CD4-positive, CD25-positive, alpha-beta regulatory T cell (primary cell): ENCODE results near the gene TAF8. TPM values are rescaled to one million over a fixed set of nuclear protein-coding genes. Genes with fewer than 3 reads are reported as not detected.

Experiments
- ATAC-seq, 2 donors: fragments of 150-1000 bp; cut with Tn5 transposase; one replicate each; pipeline ENCODE4 v1.10.0; 2021; ENCODE audit warnings: low read depth in 2 of 2, moderate number of reproducible peaks in 2 of 2, moderate library complexity in 1 of 2
- DNase-seq, 3 donors: peaks; one replicate each; pipeline versions ENCODE4 v3.0.0 to v3.0.0-alpha.2; 2012 to 2022; ENCODE audit warnings: mixed read lengths in 1 of 3
- H3K27ac ChIP-seq: one replicate; pipeline ENCODE4 v1.7.0; 2013; ENCODE audit warnings: mild to moderate bottlenecking, low read length; ENCODE audit not compliant: insufficient read depth, poor library complexity, severe bottlenecking
- H3K27me3 ChIP-seq: one replicate; pipeline ENCODE4 v1.7.0; 2013; ENCODE audit warnings: low read length; ENCODE audit not compliant: control insufficient read depth, insufficient read depth
- H3K36me3 ChIP-seq: one replicate; pipeline ENCODE4 v1.7.0; 2013; ENCODE audit warnings: mild to moderate bottlenecking, low read length, moderate library complexity; ENCODE audit not compliant: control insufficient read depth, insufficient read depth
- H3K4me1 ChIP-seq: 2 replicates; pipeline ENCODE4 v1.7.0; 2013; ENCODE audit warnings: mild to moderate bottlenecking, low read length; ENCODE audit not compliant: insufficient read depth, control insufficient read depth, poor library complexity, severe bottlenecking
- H3K4me3 ChIP-seq: one replicate; pipeline ENCODE4 v1.7.0; 2013; ENCODE audit warnings: low read depth, mild to moderate bottlenecking, low read length, moderate library complexity
- H3K9me3 ChIP-seq, 2 experiments: 1 replicate in 1 of 2; 2 replicates in 1 of 2; pipeline ENCODE4 v1.7.0; 2013; ENCODE audit warnings: low read length in 2 of 2, mild to moderate bottlenecking in 1 of 2, moderate library complexity in 1 of 2; ENCODE audit not compliant: control insufficient read depth in 2 of 2
- H3K27ac Mint-ChIP-seq, 3 donors: one replicate each; pipeline ENCODE4 v1.8.0; 2020 to 2022; ENCODE audit warnings: mild to moderate bottlenecking in 3 of 3, mixed read lengths in 3 of 3, moderate library complexity in 2 of 3
- H3K27me3 Mint-ChIP-seq: one replicate; pipeline ENCODE4 v1.8.0; 2022; ENCODE audit warnings: mild to moderate bottlenecking, mixed read lengths
- H3K36me3 Mint-ChIP-seq: one replicate; pipeline ENCODE4 v1.8.0; 2020; ENCODE audit warnings: mixed read lengths
- H3K4me1 Mint-ChIP-seq, 4 donors: one replicate each; pipeline ENCODE4 v1.8.0; 2020 to 2022; ENCODE audit warnings: mixed read lengths in 4 of 4, mild to moderate bottlenecking in 1 of 4
- H3K4me3 Mint-ChIP-seq, 4 donors: one replicate each; pipeline ENCODE4 v1.8.0; 2020 to 2022; ENCODE audit warnings: mild to moderate bottlenecking in 4 of 4, mixed read lengths in 4 of 4, moderate library complexity in 3 of 4
- H3K9me3 Mint-ChIP-seq, 7 donors: one replicate each; pipeline ENCODE4 v1.8.0; 2020 to 2022; ENCODE audit warnings: mixed read lengths in 7 of 7, mild to moderate bottlenecking in 3 of 7, moderate library complexity in 2 of 7
- polyA plus RNA-seq, 4 donors: library from polyadenylated mRNA; unstranded; fragments of 300-500 nt; fragmentation: Illumina TruSeq; gene quantifications; one replicate each; pipeline ENCODE4 v1.2.3, GENCODE V29; 2021
- total RNA-seq: library from RNA; stranded (reverse); gene quantifications from one replicate; pipeline ENCODE4 v1.2.3, GENCODE V29; 2022

TAF8 gene
- total and polyA plus RNA-seq, 5 donors from 2014 or later, result 15.9 to 46.7 (median 22.6) TPM

GRCh38 chr6:42125663-42126062, 75.3 kb downstream of the TAF8 start:
- H3K27me3 ChIP-seq, result no peaks in the 10 kb centered on the region
- H3K27ac ChIP-seq, result no peak overlapping the region
- no peaks in the 10 kb centered on the region for H3K4me1 ChIP-seq
- no peaks in the 10 kb centered on the region for H3K36me3 Mint-ChIP-seq
- H3K9me3 ChIP-seq, result no peaks in the 10 kb centered on the region
- peaks cover 0 to 1% (median 0%) of the 10 kb centered on the region in 7 donors for H3K9me3 Mint-ChIP-seq
- DNase-seq (no peak), ATAC-seq (no peak)
- no peaks in the 10 kb centered on the region for H3K36me3 ChIP-seq
- no peak overlapping the region for H3K4me3 Mint-ChIP-seq
- H3K27ac Mint-ChIP-seq, result no peak overlapping the region
- no peak overlapping the region for H3K4me3 ChIP-seq
- no peaks in the 10 kb centered on the region for H3K4me1 Mint-ChIP-seq
- no peaks in the 10 kb centered on the region for H3K27me3 Mint-ChIP-seq

- Mint-ChIP-seq H3K36me3 (no peaks in the 10 kb centered on the region), H3K9me3 (no peaks in the 10 kb centered on the region), H3K27me3 (peaks cover 15% of the 10 kb centered on the region), H3K4me1 (no peaks in the 10 kb centered on the region), H3K4me3 (no peak overlapping the region), H3K27ac (no peak overlapping the region)
- ATAC-seq (no peak), DNase-seq (no peak)
- no peaks in the 10 kb centered on the region for H3K36me3 ChIP-seq
- H3K4me1 ChIP-seq, result no peaks in the 10 kb centered on the region
- no peak overlapping the region for H3K4me3 ChIP-seq
- no peaks in the 10 kb centered on the region for H3K27me3 ChIP-seq
- H3K27ac ChIP-seq, result no peak overlapping the region
- H3K9me3 ChIP-seq, result no peaks in the 10 kb centered on the region
Observed at GRCh38 chr6:42128460-42129359, 78.4 kb downstream of the TAF8 start.

- Mint-ChIP-seq H3K4me3 (no peak overlapping the region), H3K36me3 (no peaks in the 10 kb centered on the region), H3K27me3 (peaks cover 15% of the 10 kb centered on the region), H3K4me1 (no peaks in the 10 kb centered on the region), H3K9me3 (no peaks in the 10 kb centered on the region), H3K27ac (no peak overlapping the region)
- ATAC-seq, result no peak
- H3K4me3 ChIP-seq, result no peak overlapping the region
- H3K27me3 ChIP-seq, result no peaks in the 10 kb centered on the region
- DNase-seq, result no peak
- H3K27ac ChIP-seq, result no peak overlapping the region
- H3K4me1 ChIP-seq, result no peaks in the 10 kb centered on the region
- H3K36me3 ChIP-seq, result no peaks in the 10 kb centered on the region
- H3K9me3 ChIP-seq, result no peaks in the 10 kb centered on the region
Observed at GRCh38 chr6:42129360-42129676, 79.0 kb downstream of the TAF8 start.

- Histone ChIP-seq H3K4me3 (no peak overlapping the region), H3K4me1 (no peaks in the 10 kb centered on the region), H3K36me3 (no peaks in the 10 kb centered on the region), H3K9me3 (no peaks in the 10 kb centered on the region), H3K27ac (no peak overlapping the region), H3K27me3 (no peaks in the 10 kb centered on the region)
- Mint-ChIP-seq H3K27ac (peak overlapping the region in 1 of 3 donors; percentile 68), H3K9me3 (no peaks in the 10 kb centered on the region), H3K27me3 (peaks cover 18% of the 10 kb centered on the region), H3K4me3 (no peak overlapping the region), H3K4me1 (peaks cover 0 to under 1% (median 0%) of the 10 kb centered on the region in 4 donors), H3K36me3 (no peaks in the 10 kb centered on the region)
- DNase-seq (no peak), ATAC-seq (no peak)
Observed at GRCh38 chr6:42131531-42131930, 81.2 kb downstream of the TAF8 start.

- no peak for DNase-seq
- no peaks in the 10 kb centered on the region for H3K27me3 ChIP-seq
- no peaks in the 10 kb centered on the region for H3K4me1 ChIP-seq
Observed at GRCh38 chr6:42133926-42134325, 83.6 kb downstream of the TAF8 start.

GRCh38 chr6:42135161-42135560, 84.8 kb downstream of the TAF8 start:
- Histone ChIP-seq H3K27ac (no peak overlapping the region), H3K4me1 (no peaks in the 10 kb centered on the region), H3K9me3 (no peaks in the 10 kb centered on the region), H3K27me3 (no peaks in the 10 kb centered on the region), H3K36me3 (no peaks in the 10 kb centered on the region), H3K4me3 (no peak overlapping the region)
- peaks cover 0 to 2% (median 0%) of the 10 kb centered on the region in 4 donors for H3K4me1 Mint-ChIP-seq
- ATAC-seq (no peak), DNase-seq (no peak)
- peaks cover 37% of the 10 kb centered on the region for H3K27me3 Mint-ChIP-seq
- H3K9me3 Mint-ChIP-seq, result peaks cover 0 to 2% (median 0%) of the 10 kb centered on the region in 7 donors
- no peak overlapping the region for H3K4me3 Mint-ChIP-seq
- no peak overlapping the region for H3K27ac Mint-ChIP-seq
- H3K36me3 Mint-ChIP-seq, result no peaks in the 10 kb centered on the region

More at GRCh38 chr6:42133926-42134325, 83.6 kb downstream of the TAF8 start:
- H3K4me3 Mint-ChIP-seq, result peak overlapping the region in 1 of 4 donors; percentile 55
- H3K27me3 Mint-ChIP-seq, result peaks cover 25% of the 10 kb centered on the region
- Histone ChIP-seq H3K27ac (no peak overlapping the region), H3K4me3 (no peak overlapping the region), H3K36me3 (no peaks in the 10 kb centered on the region), H3K9me3 (no peaks in the 10 kb centered on the region)
- ATAC-seq, result no peak
- no peak overlapping the region for H3K27ac Mint-ChIP-seq
- peaks cover 0 to 2% (median 0%) of the 10 kb centered on the region in 4 donors for H3K4me1 Mint-ChIP-seq
- no peaks in the 10 kb centered on the region for H3K36me3 Mint-ChIP-seq
- H3K9me3 Mint-ChIP-seq, result peaks cover 0 to 2% (median 0%) of the 10 kb centered on the region in 7 donors

GRCh38 chr6:42135722-42136121, 85.4 kb downstream of the TAF8 start:
- Mint-ChIP-seq H3K9me3 (peaks cover 0 to 2% (median 0%) of the 10 kb centered on the region in 7 donors), H3K27me3 (peaks cover 43% of the 10 kb centered on the region), H3K4me3 (no peak overlapping the region), H3K4me1 (peaks cover 0 to 2% (median 0%) of the 10 kb centered on the region in 4 donors), H3K27ac (no peak overlapping the region), H3K36me3 (no peaks in the 10 kb centered on the region)
- H3K27me3 ChIP-seq, result peaks cover under 1% of the 10 kb centered on the region
- ATAC-seq (no peak), DNase-seq (no peak)
- H3K36me3 ChIP-seq, result no peaks in the 10 kb centered on the region
- H3K4me3 ChIP-seq, result no peak overlapping the region
- H3K4me1 ChIP-seq, result no peaks in the 10 kb centered on the region
- no peaks in the 10 kb centered on the region for H3K9me3 ChIP-seq
- no peak overlapping the region for H3K27ac ChIP-seq
